ENCODE data around the gene LETM1.

The LETM1 gene

GRCh38 chr4:1793496-1793840 lies 62.5 kb downstream of the LETM1 start:
- DNase-seq = peak; percentile 14

- no peak for DNase-seq
Observed at GRCh38 chr4:1792832-1793495, 63.0 kb downstream of the LETM1 start, which contains the start of gene FGFR3. Gene FGFR3, plus strand, starts transcription at chr4:1793293. Its CDS starts 642 bp downstream, at chr4:1793935.

GRCh38 chr4:1792158-1792831 lies 63.7 kb downstream of the LETM1 start:
- no peak for DNase-seq

- no peak for DNase-seq
Observed at GRCh38 chr4:1790005-1790404, 66.0 kb downstream of the LETM1 start.

GRCh38 chr4:1789552-1789951 lies 66.4 kb downstream of the LETM1 start:
- DNase-seq = no peak

- DNase-seq = no peak
Observed at GRCh38 chr4:1788254-1788973, 67.5 kb downstream of the LETM1 start.

- no peak for DNase-seq
Observed at GRCh38 chr4:1787411-1788077, 68.4 kb downstream of the LETM1 start.

GRCh38 chr4:1786544-1787362 lies 69.2 kb downstream of the LETM1 start:
- no peak for DNase-seq

GRCh38 chr4:1785592-1785991 lies 70.4 kb downstream of the LETM1 start:
- DNase-seq = no peak

- DNase-seq = no peak
Observed at GRCh38 chr4:1784789-1785591, 71.0 kb downstream of the LETM1 start.

- DNase-seq = no peak
Observed at GRCh38 chr4:1784395-1784788, 71.6 kb downstream of the LETM1 start.

- DNase-seq = no peak
Observed at GRCh38 chr4:1783970-1784369, 72.0 kb downstream of the LETM1 start.

- no peak for DNase-seq
Observed at GRCh38 chr4:1783015-1783414, 72.9 kb downstream of the LETM1 start.

- no peak for DNase-seq
Observed at GRCh38 chr4:1780435-1780834, 75.5 kb downstream of the LETM1 start.

- DNase-seq = no peak
Observed at GRCh38 chr4:1779588-1780382, 76.2 kb downstream of the LETM1 start.

- no peak for DNase-seq
Observed at GRCh38 chr4:1778642-1779392, 77.1 kb downstream of the LETM1 start.

- DNase-seq = no peak
Observed at GRCh38 chr4:1777822-1778641, 77.9 kb downstream of the LETM1 start.

GRCh38 chr4:1776521-1777161 lies 79.3 kb downstream of the LETM1 start:
- no peak for DNase-seq
